Stimulated activated CD4-positive, alpha-beta T cell treated with anti-CD3 and anti-CD28 coated beads, Interleukin-12 subunit alpha, Interleukin-12 subunit beta, amount 100 ng/mL, for 48 hours (primary cell): ENCODE data around the gene DCHS2.

Experiments used
- DNase-seq, 3 donors: peaks; one replicate each; pipeline ENCODE4 v3.0.0-alpha.2; 2020; ENCODE audit warnings: low read depth in 2 of 3, low spot score in 1 of 3

Gene DCHS2

DNA sequence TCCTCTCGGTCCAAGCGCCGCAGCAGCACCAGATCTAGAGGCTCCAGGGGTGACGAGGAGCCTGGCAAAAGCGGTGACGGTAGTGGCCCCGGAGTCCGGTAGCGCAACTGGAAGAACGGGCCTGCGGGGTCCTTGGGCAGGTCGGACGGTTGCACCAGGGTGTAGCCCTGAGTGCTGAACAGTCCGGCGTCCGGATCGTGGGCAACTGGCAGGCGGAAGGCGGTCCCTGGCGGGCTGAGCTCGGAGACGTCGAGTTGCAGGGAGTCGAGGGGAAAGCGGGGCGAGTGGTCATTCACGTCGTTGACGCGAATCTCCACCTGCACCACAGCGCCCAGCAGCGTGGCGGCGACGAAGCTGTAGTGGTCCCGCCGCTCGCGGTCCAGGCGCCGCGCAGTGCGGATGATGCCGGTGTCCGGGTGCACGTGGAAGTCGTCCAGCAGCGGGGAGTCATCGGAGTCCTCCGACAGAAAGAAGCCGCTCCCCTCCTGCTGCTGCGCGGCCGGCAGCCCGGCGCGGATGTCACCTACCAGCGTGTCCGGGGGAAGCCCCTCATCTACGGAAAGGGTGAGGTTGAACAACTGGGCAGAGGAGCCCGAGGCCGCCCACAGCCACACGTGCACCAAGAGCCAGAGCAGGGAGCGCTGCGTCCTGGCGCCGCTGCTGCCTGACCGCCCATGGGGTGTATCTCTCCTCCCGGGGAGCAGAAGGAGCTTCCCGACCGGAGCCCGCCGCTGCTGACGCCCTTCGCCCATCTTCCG is 837 bp downstream of the DCHS2 start:
- DNase-seq, result no peak

DNA sequence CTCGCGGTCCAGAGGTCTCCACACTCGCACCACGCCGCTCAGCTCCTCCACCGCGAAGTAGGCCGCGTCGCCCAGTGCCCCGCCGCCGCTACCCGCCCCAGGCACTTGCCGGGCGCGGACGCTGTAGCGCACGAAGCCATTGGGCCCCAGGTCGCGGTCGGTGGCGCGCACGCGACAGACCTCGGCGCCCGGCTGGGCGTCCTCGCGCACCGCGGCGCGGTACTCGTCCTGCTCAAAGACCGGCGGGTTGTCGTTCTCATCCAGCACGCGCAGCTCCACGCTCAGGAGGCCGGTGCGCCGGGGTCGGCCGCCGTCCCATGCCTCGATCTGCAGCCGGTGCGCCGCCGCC is 1.4 kb downstream of the DCHS2 start:
- DNase-seq, result no peak

DNA sequence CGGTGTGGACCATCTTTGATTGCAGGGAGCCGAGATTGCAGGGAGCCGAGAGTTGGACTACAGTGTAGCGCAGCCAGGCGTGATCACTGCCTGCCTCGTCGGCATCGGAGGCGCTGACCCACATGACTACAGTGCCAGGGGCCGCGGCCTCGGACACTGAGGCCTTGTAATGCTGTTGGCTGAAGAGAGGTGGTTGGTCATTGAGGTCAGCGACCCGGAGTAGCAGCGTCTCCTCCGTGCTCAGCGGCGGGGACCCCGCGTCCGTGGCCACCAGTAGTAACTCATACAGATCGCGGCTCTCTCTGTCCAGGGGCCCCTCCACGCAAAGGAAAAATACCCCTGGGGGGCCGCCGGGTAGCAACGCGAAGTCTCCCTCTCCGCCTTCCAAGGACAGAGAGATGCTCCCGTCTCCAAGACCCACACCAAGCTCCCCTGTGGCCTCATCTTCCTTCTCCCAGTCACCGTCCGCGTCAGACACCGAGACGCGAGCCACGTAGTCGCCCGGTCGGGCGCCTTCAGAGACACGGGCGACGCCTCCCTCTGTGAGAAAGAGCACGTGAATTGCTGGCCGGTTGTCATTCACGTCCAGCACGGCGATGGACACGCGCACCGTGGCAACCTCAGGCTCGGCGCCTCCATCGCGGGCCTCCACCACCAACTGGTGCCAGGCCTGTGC is 1.9 kb downstream of the DCHS2 start:
- DNase-seq, result no peak

DNA sequence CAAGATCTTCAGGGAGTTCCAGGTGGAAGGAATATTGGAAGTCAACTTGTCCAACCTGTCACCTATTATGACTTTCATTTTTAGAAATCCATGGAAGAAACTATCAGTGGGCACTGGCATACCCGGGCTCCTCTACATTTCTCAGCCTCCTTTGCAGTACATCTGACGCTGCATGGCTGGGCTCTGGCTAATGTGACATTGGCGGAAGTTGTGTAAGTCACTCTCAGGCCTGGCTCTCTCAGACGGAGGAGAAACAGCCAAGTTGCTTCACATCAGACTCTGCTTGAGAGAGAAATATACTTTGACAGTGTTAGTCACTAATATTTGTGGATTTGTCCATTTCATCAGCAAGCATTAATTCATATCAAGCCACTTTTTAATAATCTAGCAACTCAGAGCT is 4.5 kb downstream of the DCHS2 start:
- no peak for DNase-seq

DNA sequence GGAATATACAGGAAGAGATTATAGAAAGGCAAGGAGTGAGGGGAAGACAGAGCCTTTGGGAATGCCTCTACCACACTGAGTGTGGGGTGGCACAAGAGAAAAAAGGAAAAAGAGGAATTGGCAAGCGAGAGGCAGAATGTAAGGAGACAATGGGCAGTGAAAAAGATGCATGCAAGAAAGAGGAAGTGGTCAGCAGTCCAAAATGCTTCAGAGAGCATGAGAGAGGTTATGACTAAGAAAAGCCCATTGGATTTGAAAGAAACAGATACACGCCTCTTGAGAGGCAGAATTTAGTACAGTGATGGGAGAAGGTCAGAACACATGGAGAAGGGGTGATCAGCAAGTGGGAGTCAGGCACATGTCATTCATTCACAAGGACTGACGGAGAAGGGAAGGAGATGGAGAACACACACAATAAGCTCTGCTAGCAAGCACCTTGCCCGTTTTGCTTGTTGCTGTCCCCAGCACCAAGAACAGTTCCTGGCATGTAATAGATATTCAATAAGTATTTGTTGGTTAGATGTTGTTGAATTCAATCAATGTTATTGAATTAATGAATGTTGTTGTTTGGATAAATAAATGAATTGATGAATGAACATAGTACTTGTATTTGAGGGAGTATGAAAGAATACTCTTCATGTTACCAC is 6.3 kb downstream of the DCHS2 start:
- no peak for DNase-seq

DNA sequence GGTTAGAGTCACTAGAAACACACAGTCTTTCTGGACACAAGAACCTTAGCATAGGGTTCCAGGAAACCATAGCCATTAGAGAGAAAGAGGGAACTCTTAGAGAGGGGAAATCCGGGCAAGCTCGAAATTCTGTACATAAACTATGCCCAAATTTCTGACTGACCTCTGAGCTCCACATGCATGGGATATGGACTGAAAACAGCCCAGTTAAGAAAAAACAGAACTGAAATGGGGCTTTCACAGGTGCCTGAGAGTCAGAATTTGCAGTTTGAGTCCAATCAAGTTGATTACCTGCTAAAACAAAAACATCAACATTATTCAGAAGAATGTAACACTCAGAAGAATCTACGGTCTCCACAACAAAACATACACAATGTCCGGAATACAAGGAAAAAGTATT is 13.1 kb downstream of the DCHS2 start:
- no peak for DNase-seq

DNA sequence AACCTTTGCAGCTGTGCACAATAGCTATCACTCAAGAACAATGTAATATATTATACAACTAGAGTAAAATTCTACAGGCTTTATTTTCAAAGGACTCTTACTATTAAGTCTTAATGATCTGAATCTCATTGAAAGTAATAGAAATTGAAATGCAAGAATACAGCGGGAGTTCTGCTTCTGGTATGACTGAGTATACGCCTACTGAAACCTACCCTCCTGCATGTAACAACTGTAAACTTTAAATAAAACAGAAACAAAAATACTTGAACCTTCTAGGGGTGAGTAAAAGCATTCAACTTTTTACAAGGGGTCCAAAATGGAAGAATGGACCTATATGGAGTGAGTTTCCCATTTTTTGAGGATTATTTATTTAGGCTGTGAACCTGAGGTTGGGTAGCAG is 13.5 kb downstream of the DCHS2 start:
- no peak for DNase-seq

DNA sequence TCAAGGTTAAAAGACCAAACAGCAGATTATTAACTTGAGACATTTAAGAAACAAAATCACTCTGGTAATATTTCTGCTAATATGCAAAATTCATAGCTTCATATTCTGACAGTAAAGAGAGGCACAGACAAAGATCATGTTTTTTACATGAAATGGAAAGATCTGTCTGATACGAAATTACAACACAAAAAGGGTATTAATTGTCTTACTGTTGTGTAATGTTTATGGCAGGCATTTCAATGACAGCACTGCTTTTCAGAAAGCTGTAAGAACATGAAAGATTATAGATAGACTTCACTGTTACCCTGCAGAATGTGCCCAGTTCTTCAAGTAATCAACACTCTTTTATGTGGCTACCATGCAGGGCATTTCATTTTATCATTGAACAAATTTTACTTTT is 15.4 kb downstream of the DCHS2 start:
- DNase-seq, result no peak

DNA sequence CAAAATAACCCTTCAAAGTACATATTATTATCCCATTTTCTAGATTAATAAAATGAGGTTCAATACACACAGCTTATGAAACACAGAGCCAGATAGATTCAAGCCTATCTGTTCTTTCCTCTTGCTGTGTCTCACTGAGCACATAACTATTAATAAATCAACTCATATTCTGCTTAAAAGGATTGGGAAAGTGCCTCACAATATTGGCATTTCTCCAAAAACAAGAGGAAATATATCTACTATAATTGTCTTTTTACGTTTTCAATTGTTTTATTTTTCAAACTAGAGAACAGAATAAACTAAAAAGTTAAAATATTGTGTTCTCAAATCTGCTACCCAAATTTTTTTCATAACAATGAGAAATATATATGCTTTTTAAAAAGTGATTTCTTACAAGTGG is 15.8 kb downstream of the DCHS2 start:
- DNase-seq, result no peak

DNA sequence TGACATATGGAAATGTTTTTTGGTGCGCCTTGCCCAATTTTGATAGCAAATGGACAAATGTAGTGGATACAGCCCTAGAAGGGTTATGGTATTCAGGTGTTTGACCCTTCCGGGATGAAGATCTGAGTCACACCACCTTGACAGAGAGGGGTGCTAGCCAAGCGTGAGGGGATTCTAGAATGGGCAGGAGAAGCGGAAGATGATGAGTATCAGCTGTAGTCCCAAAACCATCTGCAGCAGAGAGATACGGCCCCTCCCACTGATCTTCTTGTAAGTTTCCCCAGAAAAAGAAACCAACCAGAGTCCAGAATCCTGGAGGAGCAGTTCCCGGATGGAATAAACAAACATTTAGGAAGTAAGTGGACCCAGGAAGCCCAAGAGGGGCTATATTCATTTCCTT is 18.1 kb downstream of the DCHS2 start:
- DNase-seq, result no peak

DNA sequence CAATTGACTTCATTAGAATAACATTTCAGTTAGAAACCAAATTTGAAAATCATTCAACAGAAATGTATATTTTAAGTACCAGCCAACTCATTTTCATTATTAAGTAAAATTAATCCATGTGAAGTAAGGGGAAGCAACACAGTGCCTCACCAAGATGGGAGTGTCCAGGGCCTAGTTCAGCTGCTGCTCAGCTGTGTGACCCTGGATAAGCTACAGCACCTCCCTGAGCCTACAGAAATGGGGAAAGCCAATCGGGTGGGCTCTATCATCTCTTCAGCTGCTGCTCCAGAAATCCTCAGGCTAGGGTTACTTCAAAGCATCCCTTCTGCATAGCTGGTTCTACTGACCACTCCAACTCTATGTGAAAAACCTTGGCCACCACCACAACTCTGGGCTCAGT is 18.7 kb downstream of the DCHS2 start:
- no peak for DNase-seq

DNA sequence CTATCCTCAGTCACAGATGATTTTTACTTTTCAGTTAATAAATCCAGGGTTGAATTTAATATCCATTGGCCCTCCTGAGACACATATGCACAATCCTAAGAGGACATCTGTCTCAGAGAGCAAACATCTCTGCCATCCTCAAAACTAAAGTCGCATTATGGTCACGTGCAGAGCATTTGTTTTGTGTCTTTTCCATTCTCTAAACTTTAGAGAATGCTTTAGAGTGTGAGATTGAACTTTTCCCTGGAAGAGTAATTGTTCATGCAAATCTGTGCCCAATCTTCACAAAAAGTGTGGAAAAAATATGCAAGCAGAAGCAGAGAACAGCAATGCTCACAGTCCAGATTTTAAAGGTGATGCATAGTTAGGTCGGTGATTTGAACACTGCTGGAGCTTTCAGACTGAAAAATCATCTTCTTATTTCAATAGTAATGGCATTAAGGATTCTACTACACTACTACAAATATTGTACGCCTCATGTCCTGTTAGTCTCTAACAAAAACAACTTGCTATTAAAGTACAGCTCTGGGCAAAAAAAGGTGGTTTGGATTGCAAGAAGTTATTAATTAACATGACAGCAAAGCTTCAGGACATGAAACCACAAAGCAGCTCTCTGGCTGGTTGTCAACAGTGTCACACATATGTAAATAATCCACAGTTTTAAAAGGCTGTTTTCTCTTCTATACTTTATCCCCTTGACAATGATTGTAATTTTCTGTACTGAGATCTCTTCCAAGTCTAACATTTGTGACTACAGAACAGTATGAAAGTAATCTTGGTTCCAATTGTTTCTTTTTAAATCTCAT is 19.9 kb downstream of the DCHS2 start:
- no peak for DNase-seq

DNA sequence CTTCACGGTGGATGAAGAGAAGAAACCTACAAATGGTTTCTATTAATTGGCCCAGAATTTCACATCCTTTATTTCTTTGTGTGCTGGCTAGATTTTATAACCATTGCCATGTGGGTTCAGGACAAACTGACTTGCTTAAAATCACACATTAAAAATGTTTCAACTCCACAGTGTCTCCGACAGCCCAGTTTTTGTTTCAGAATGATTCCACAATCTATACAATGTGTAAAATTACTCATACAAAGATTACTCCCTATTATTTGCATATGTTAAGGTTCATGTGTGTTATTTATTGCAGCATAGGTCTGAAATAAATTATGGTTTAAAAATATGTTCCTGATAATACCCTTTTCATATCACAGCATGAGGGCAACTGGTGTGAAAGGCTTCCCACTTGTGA is 20.6 kb downstream of the DCHS2 start:
- no peak for DNase-seq

DNA sequence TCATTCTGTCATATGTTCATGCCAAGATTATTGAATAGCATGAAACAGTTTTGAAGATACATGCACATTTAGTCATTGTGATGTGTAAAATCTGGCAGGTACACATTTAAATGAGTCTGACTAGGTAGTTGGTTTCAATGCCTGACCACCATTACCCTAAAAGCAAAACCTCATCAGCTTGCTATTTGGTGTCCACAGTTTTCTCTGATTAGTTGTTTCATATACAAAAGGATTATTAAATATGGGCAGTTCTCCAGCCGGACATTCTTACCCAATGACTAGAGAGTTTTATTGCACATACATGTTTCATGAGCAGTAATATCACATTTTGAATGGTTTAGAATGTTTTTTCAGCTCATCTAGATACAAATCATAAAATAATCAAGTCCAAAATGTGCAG is 23.7 kb downstream of the DCHS2 start:
- no peak for DNase-seq

DNA sequence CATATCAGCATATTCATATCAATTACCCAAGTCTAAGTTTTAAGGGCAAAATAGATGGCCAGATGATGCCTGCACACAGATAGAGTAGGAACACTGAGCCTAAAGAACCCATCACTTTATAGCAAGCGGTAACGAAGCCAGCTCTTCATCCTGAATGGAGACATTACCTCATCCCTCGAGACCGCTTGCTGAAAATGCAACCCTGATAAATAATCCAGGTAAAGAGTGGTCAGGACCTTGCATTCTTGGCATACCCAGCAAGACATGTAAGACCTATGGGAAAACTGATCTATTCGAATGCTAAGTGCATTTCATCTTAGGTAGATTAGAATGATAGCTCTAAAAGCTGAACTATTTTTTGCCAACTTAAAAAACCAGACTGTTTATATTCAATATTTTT is 25.3 kb downstream of the DCHS2 start:
- no peak for DNase-seq

DNA sequence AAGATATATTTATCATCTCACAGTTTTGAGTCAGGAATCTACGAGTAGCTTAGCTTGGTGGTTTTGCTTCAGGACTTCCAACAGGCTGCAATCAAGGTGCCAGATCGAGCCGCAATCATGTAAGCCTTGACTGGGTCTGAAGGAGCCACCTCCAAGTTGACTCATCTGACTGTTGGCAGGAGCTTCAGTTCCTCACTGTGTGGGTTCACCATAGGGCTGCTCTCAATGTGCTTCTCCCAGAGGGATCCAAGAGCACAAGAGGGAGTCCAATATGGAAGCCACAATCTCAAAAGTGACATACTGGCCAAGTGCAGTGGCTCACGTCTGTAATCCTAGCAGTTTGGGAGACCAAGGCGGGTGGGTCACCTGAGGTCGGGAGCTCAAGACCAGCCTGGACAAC is 26.5 kb downstream of the DCHS2 start:
- no peak for DNase-seq

DNA sequence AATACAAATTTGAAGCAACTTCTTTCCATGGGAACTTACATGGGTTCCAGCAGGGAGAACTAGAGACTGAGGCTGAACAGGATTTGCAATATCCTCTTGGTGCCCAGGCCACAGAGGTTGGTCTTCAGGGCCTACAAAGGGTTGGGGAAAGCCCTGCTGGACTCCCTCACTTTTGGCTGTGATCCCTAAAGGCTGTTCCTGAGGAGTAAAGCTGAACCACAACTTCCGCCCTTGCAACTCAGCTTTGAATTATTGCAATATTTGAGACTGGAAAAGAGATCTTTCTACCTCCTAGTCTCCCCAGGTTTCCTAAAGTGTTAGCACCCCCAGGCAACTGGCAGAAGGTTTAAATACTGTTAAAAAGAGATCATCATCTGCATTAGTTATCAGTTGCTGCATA is 26.9 kb downstream of the DCHS2 start:
- DNase-seq, result no peak

DNA sequence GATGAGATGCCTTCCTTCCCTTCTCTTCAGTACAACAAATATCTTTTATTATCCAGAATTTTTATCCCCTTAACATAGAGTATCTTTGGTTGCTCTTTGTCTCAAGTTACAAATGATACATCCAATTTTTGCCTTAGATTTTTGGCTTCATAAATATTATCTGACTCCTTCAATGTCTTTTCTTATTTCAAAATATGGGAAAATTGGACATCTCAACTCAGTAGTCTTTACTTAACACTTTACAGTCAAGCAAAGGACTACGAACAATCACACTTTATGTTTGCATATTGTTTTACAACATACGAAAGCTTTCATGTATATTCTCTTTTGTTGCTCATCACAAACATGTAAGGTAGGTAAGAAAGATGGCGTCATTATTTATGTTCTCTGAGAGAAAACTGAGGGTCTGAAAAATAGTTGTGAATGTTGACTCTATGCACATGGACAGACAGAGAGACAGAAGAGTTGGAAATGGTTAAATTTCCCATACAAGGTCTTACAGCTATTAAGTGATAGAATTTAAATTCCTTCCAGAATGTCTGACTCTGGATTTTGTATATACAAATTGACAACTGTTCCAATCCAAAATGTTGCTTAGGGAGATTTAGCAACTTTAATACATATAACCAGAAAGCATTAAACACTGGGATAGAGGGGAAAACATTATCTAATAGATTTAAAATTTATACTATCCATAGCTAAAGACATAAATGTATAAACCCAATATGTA is 29.4 kb downstream of the DCHS2 start:
- no peak for DNase-seq

DNA sequence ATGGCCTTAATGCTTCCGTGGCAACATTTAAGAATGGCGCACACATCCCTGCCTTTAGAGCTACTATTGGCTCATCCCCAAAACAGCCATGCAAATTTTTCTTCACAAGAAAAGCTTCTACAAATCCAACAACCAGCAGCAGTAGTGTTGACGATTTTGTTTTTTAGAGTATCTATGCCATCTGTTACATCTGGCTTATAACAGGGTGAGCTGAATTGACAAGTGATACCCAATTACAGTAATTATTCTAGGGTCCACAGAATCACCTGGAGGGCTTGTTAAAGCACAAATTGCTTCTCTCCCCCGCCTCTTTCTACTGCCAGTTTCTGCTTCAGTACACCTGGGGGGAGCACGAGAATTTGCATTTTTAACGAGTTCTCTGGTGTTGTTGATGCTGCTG is 34.1 kb downstream of the DCHS2 start:
- DNase-seq, result no peak

DNA sequence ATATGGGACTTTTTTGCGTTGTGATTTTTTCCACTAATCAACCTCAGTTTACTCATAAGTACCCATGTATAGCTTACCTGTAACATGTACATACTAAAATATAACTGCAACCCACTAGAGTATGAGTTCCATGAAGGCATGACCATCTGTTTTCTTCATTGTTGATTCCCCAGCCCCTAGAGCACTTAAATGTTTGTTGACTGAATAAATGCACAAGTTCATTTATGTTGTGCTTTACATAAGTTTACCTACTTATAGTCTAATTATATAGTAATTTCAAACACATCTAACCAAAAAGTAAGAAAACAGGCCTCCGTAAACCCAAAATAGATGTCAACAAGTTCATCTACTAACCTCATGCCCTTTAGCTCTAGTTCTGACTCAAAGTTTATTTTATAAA is 34.7 kb downstream of the DCHS2 start:
- DNase-seq, result no peak

DNA sequence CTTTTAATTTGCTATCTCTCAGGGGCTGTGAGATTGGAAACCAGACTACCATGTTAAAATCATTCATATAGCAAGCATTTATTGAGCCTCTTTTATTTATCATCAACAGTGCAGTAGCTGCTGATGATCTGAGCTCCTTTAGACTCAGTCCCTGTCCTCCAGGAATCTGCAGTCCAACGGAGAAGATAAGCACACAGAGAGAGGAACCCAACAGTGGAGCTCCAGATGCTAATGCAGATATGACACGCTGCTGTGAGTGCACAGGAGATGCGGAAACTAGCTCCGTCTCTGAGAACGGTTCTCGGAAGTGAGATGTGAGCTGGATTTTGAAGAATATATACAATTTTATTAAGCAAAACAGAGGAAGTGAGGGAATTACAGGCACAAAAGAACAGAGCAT is 35.4 kb downstream of the DCHS2 start:
- DNase-seq, result no peak
